Heart right ventricle (tissue), 16 donors: ENCODE measurements around the gene ACSL6. TPM values are rescaled to one million over a fixed set of nuclear protein-coding genes. Genes with fewer than 3 reads are reported as not detected.

Experiments used
- ATAC-seq, 8 donors: fragments of 200-7000 bp; cut with Tn5 transposase; one replicate each; pipeline ENCODE4 v1.9.1; 2020; ENCODE audit warnings: mild to moderate bottlenecking in 8 of 8, moderate library complexity in 8 of 8, moderate number of reproducible peaks in 1 of 8
- DNase-seq, 2 donors: peaks; one replicate each; pipeline ENCODE4 v3.0.0-alpha.2; 2020
- H3K27ac ChIP-seq, 10 donors: fragments of 200-600 bp; sonication (generic) in 2 of 10; one replicate each; pipeline versions ENCODE4 v1.5.0 to v1.8.0; 2020 to 2022; ENCODE audit warnings: mild to moderate bottlenecking in 3 of 10
- H3K27me3 ChIP-seq, 7 donors: fragments of 200-600 bp; one replicate each; pipeline ENCODE4 v1.8.0; 2021 to 2022; ENCODE audit warnings: mild to moderate bottlenecking in 2 of 7
- H3K36me3 ChIP-seq, 9 donors: fragments of 200-600 bp; sonication (generic) in 1 of 9; one replicate each; pipeline versions ENCODE4 v1.5.0 to v1.8.0; 2020 to 2022; ENCODE audit warnings: mild to moderate bottlenecking in 2 of 9
- H3K4me1 ChIP-seq, 9 donors: fragments of 200-600 bp; sonication (generic) in 1 of 9; one replicate each; pipeline versions ENCODE4 v1.5.0 to v1.8.0; 2020 to 2022; ENCODE audit warnings: mild to moderate bottlenecking in 4 of 9
- H3K4me3 ChIP-seq, 10 donors: fragments of 200-600 bp; sonication (generic) in 2 of 10; one replicate each; pipeline versions ENCODE4 v1.5.0 to v1.8.0; 2020 to 2022; ENCODE audit warnings: mild to moderate bottlenecking in 7 of 10, moderate library complexity in 2 of 10
- H3K9me3 ChIP-seq, 11 donors: fragments of 200-600 bp in 10 of 11; sonication (generic) in 2 of 11; one replicate each; pipeline versions ENCODE4 v1.5.0 to v1.8.0; 2013 to 2022; ENCODE audit warnings: mild to moderate bottlenecking in 2 of 11, control low read depth in 1 of 11, moderate library complexity in 1 of 11
- CTCF ChIP-seq, 9 donors: fragments of 200-600 bp; sonication (generic) in 2 of 9; IDR thresholded peaks; one replicate each; pipeline versions ENCODE4 v1.5.0 to v1.8.0; 2021 to 2022; ENCODE audit warnings: antibody characterized with exemption in 9 of 9, mild to moderate bottlenecking in 5 of 9, moderate library complexity in 1 of 9
- WGBS, 2 donors: extraction: QIAGEN DNeasy Blood & Tissue Kit; methylation state at CpG; one replicate each; pipeline ENCODE4 v1.1.7; 2013; ENCODE audit warnings: inconsistent platforms in 1 of 2; 5-methylcytosine and 5-hydroxymethylcytosine counted together
- intact Hi-C, 10 donors: fragments of 100-400 bp; cut with DNase I; formaldehyde crosslinking; loops; one replicate each; pipeline versions ENCODE4 v1.11.1 to v1.14.2; 2022
- polyA plus RNA-seq, 2 donors: library from polyadenylated mRNA; stranded (reverse); fragments of 200-250 nt; gene quantifications; one replicate each; pipeline ENCODE4 v1.2.3, GENCODE V29; 2013
- total RNA-seq, 10 donors: library from RNA; stranded (reverse); fragmentation: NEBNext Ultra II Directional in 3 of 10; extraction: Animal tissue kit (Norgen Biotek cat#: 25700) in 3 of 10; gene quantifications; one replicate each; pipeline versions ENCODE4 v1.2.1 to v1.2.4, GENCODE V29; 2021 to 2023
- donor health status: Arrhythmogenic right ventricular cardiomyopathy.
- donor health status: ischemic (EF 13 %, LVEDD 7.1; RV severe dilation, severe dysfunction).
- donor health status: healthy with polysubstance abuse.
- donor health status: DM: no; HTN: yes; CAD: no.
- donor health status: DM: no; HTN: no; CAD: no.
- donor health status: ischemic (EF 25% LVEDD 6.9; RV normal size, moderate dysfunction).
- donor health status: ischemic (EF 25% LVEDD 5.7; RV mildly dilated, moderate dysfunction).
- donor health status: healthy.
- donor health status: DM: yes; HTN: yes; CAD: no.
- donor health status: Ischemic cardiomyopathy.
- donor health status: ischemic (EF 35%, LVEDD 5.7; RV mildly dilated, moderate dysfunction).
- donor health status: nonischemic (EF 11% LVEDD 7.7; RV severe dilation, severe dysfunction).
- donor health status: DM: yes; HTN: yes; CAD: no.
- donor health status: PGD.
- donor health status: ischemic (EF 29% LVEDD 5.4; RV normal size, mild dysfunction).
- donor health status: nonischemic (EF 23%, LVEDD 6.1; RV moderate dilation, normal function).

ACSL6 gene
- total and polyA plus RNA-seq, 12 donors = 0.26 to 7.0 (median 3.0) TPM

DNA sequence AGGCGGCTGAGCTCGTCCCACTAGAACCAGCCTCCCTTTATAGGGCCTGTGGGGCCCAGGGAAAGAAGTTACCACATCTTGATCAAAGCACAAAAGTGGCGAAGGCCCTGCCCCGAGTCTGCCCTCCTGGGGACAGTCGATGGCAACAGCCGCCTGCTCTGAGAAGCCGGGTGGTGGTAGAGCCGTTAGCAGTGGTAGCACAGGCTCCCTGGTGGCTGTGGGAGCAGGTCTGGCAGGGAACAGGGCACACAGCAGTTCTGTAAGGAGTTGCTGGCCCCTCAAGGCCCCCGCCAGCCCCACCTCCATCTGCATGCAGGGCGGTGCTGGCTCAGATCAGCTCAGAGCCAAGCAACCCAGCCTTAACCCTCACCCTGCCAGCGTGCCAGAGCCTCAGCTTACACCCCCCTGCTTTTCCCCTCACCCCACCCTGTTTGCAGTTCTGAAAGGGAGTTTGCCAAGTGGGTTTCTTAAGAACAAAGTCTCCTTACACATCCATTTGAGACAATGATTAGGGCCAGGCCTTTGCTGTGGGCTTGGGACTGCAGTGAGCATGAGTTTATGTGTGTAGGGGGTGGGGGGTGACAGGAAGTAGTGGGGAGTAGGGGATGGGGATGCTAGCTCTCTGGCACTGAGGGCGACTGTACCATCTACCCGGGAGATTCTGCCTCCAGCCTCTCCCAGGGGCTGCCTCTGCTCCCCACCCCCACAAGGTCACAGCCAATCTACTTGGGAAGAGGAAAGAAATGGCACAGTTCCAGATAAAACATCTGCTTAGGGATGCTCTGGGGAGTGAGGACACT is 11.8 kb downstream of the ACSL6 start:
- no peak overlapping the region for H3K27ac ChIP-seq
- 61 to 72% methylated on average over 13 of the region's 13 CpGs for WGBS, 2 donors
- intact Hi-C loops = loop anchor here in 7 of 10 donors (5.0 to 10.0 kb wide), 3 partner anchors 187 to 575 kb away; no protein-coding TSS in a partner anchor
- H3K4me1 ChIP-seq = peaks cover 0 to 28% (median 12%) of the 10 kb centered on the region in 9 donors
- H3K27me3 ChIP-seq = no peaks in the 10 kb centered on the region
- no peaks in the 10 kb centered on the region for H3K9me3 ChIP-seq
- H3K36me3 ChIP-seq = no peaks in the 10 kb centered on the region
- no peak for TF ChIP-seq CTCF (IDR thresholded peaks at IDR 0.05)
- no peak for DNase-seq
- ATAC-seq = no peak
- no peak overlapping the region for H3K4me3 ChIP-seq

- H3K4me1 ChIP-seq = peaks cover 0 to 24% (median 12%) of the 10 kb centered on the region in 9 donors
- no peak overlapping the region for H3K4me3 ChIP-seq
- H3K9me3 ChIP-seq = no peaks in the 10 kb centered on the region
- ATAC-seq (no peak), DNase-seq (no peak)
- no peaks in the 10 kb centered on the region for H3K36me3 ChIP-seq
- 90 to 92% methylated on average over 2 of the region's 2 CpGs for WGBS, 2 donors
- TF ChIP-seq CTCF (IDR thresholded peaks at IDR 0.05) = no peak
- H3K27ac ChIP-seq = no peak overlapping the region
- no peaks in the 10 kb centered on the region for H3K27me3 ChIP-seq
- intact Hi-C loops = no loop called here
Measured at GRCh38 chr5:131999041-131999440, 12.4 kb downstream of the ACSL6 start.

GRCh38 chr5:131998431-131999040 is 12.9 kb downstream of the ACSL6 start:
- no peaks in the 10 kb centered on the region for H3K36me3 ChIP-seq
- H3K4me1 ChIP-seq = peaks cover 0 to 23% (median 8%) of the 10 kb centered on the region in 9 donors
- H3K27me3 ChIP-seq = no peaks in the 10 kb centered on the region
- H3K9me3 ChIP-seq = no peaks in the 10 kb centered on the region
- H3K27ac ChIP-seq = no peak overlapping the region
- ATAC-seq (no peak), DNase-seq (no peak)
- intact Hi-C loops = no loop called here
- 82% methylated on average over 4 of the region's 4 CpGs for WGBS, 2 donors
- no peak overlapping the region for H3K4me3 ChIP-seq
- TF ChIP-seq CTCF (IDR thresholded peaks at IDR 0.05) = no peak

GRCh38 chr5:131997727-131998117 is 13.7 kb downstream of the ACSL6 start:
- TF ChIP-seq CTCF (IDR thresholded peaks at IDR 0.05) = no peak
- H3K27ac ChIP-seq = no peak overlapping the region
- intact Hi-C loops = no loop called here
- H3K36me3 ChIP-seq = no peaks in the 10 kb centered on the region
- peaks cover 0 to 23% (median under 1%) of the 10 kb centered on the region in 9 donors for H3K4me1 ChIP-seq
- ATAC-seq = no peak
- DNase-seq = no peak
- H3K9me3 ChIP-seq = no peaks in the 10 kb centered on the region
- H3K4me3 ChIP-seq = no peak overlapping the region
- WGBS, 2 donors = 98% methylated on average over 3 of the region's 3 CpGs
- no peaks in the 10 kb centered on the region for H3K27me3 ChIP-seq
